Calu3 (cell line): ENCODE measurements around the gene ADCY6. TPM values are rescaled to one million over a fixed set of nuclear protein-coding genes. Genes with fewer than 3 reads are reported as not detected.

Experiments used
- BruUV-seq: library from RNA; stranded (reverse); fragments of 400-500 nt; replicated peaks from 2 replicates; lab custom pipeline; 2021; lab: Mats Ljungman, UMichigan
- CTCF ChIA-PET: fragments of 300-600 bp; sonication (Branson Sonifier 250); formaldehyde crosslinking; loops from one replicate; lab custom pipeline; 2022; ENCODE audit warnings: antibody characterized with exemption; lab: Charles Lee
- DNase-seq: peaks from one replicate; pipeline ENCODE4 v3.0.0; 2022
- H3K27ac Mint-ChIP-seq: one replicate; pipeline ENCODE4 v1.8.0; 2022; ENCODE audit warnings: mixed read lengths; ENCODE audit not compliant: unreplicated experiment
- H3K27me3 Mint-ChIP-seq: one replicate; pipeline ENCODE4 v1.8.0; 2022; ENCODE audit warnings: mixed read lengths; ENCODE audit not compliant: unreplicated experiment
- H3K36me3 Mint-ChIP-seq: one replicate; pipeline ENCODE4 v1.8.0; 2022; ENCODE audit warnings: mild to moderate bottlenecking, moderate library complexity, mixed read lengths; ENCODE audit not compliant: insufficient read depth, unreplicated experiment
- H3K4me1 Mint-ChIP-seq: one replicate; pipeline ENCODE4 v1.8.0; 2022; ENCODE audit warnings: mild to moderate bottlenecking, low read depth, mixed read lengths; ENCODE audit not compliant: unreplicated experiment
- H3K4me3 Mint-ChIP-seq: one replicate; pipeline ENCODE4 v1.8.0; 2022; ENCODE audit warnings: mild to moderate bottlenecking, low read depth, moderate library complexity, mixed read lengths; ENCODE audit not compliant: unreplicated experiment
- H3K9me3 Mint-ChIP-seq: one replicate; pipeline ENCODE4 v1.8.0; 2022; ENCODE audit warnings: low read depth, mixed read lengths; ENCODE audit not compliant: unreplicated experiment
- intact Hi-C: fragments of 100-400 bp; cut with micrococcal nuclease; formaldehyde crosslinking; loops from one replicate; pipeline ENCODE4 v1.10.0; 2022; ENCODE audit not compliant: unreplicated experiment
- total RNA-seq: library from RNA; stranded (reverse); gene quantifications from 2 replicates; pipeline ENCODE4 v1.2.3, GENCODE V29; 2022
- TF ChIP-seq, protein P1 (sequence below): fragments of 200-600 bp; IDR thresholded peaks from one replicate; pipeline ENCODE4 v1.8.0; 2022; ENCODE audit warnings: antibody characterized with exemption; ENCODE audit not compliant: unreplicated experiment

ADCY6 gene
- total RNA-seq, 1 experiment from 2014 or later = 42.9 TPM

DNA sequence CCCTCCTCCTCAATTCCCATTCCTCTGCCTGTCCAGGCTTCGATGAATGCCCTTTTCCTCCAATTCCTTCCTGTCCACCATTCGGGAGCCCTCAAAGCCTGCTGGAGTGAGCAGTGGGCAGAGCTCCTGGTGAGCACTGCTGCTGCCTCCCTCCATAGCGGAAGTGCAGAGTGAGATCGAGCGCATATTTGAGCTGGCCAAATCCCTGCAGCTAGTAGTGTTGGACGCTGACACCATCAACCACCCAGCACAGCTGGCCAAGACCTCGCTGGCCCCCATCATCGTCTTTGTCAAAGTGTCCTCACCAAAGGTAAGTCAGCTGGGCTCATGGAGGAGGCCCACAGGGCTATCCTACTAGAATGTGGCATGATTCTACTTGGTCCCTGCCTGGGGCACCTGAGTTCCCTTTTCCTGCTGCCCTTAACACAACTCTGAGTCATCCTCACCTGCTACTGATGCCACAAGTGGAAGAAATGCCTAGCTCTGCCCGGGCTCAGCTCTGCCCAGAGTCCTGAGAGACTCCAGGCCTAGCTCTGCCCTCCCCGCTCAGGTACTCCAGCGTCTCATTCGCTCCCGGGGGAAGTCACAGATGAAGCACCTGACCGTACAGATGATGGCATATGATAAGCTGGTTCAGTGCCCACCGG lies 37.4 kb upstream of the ADCY6 start:
- no peak for DNase-seq
- H3K27me3 Mint-ChIP-seq = no peaks in the 10 kb centered on the region

DNA sequence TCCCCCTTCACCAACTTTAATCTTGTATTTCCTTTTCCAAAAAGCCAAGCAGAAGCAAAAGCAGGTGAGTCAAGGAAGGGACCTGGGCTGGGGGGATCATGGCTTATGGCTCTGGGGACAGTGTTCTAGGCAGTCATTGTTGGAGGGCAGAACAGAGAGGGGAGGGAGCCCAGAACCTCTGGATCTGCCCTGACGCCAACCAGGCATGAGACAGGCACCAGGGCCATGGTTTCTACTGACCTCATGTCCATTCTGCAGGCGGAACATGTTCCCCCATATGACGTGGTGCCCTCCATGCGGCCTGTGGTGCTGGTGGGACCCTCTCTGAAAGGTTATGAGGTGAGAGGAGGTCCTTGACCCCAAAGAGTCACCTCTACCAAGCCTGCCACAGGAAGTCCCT lies 36.0 kb upstream of the ADCY6 start:
- intact Hi-C loops = no loop called here
- Mint-ChIP-seq H3K4me1 (no peaks in the 10 kb centered on the region), H3K9me3 (no peaks in the 10 kb centered on the region), H3K4me3 (no peak overlapping the region), H3K27me3 (no peaks in the 10 kb centered on the region), H3K27ac (no peak overlapping the region), H3K36me3 (peaks cover 6% of the 10 kb centered on the region)
- no TSS peak for BruUV-seq
- no peak for DNase-seq
- TF ChIP-seq, protein P1, sequence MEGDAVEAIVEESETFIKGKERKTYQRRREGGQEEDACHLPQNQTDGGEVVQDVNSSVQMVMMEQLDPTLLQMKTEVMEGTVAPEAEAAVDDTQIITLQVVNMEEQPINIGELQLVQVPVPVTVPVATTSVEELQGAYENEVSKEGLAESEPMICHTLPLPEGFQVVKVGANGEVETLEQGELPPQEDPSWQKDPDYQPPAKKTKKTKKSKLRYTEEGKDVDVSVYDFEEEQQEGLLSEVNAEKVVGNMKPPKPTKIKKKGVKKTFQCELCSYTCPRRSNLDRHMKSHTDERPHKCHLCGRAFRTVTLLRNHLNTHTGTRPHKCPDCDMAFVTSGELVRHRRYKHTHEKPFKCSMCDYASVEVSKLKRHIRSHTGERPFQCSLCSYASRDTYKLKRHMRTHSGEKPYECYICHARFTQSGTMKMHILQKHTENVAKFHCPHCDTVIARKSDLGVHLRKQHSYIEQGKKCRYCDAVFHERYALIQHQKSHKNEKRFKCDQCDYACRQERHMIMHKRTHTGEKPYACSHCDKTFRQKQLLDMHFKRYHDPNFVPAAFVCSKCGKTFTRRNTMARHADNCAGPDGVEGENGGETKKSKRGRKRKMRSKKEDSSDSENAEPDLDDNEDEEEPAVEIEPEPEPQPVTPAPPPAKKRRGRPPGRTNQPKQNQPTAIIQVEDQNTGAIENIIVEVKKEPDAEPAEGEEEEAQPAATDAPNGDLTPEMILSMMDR = no peak
- CTCF ChIA-PET = no interaction called here

More for the DNA sequence above, 37.4 kb upstream of the ADCY6 start:
- Mint-ChIP-seq H3K4me3 (no peak overlapping the region), H3K36me3 (peaks cover 10% of the 10 kb centered on the region), H3K27ac (no peak overlapping the region), H3K4me1 (no peaks in the 10 kb centered on the region), H3K9me3 (no peaks in the 10 kb centered on the region)
- TF ChIP-seq, protein P1 = no peak
- CTCF ChIA-PET = no interaction called here
- intact Hi-C loops = no loop called here
- no TSS peak for BruUV-seq

DNA sequence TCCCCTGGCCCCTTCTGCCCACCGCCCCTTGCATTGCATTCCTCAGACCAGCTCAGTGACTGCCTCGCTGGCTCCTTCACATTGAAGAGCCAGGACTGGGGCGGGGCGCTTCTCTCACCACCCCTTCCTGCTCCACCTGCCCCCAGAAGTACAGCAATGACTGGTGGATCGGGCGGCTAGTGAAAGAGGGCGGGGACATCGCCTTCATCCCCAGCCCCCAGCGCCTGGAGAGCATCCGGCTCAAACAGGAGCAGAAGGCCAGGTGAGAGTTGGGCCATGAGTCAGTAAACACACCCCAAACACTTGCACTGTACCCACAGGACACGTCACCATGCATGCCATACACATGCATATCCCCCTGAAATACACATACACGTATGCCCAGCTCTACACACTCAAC lies 35.2 kb upstream of the ADCY6 start:
- TF ChIP-seq, protein P1 = no peak
- H3K4me1 Mint-ChIP-seq = no peaks in the 10 kb centered on the region
- no peaks in the 10 kb centered on the region for H3K27me3 Mint-ChIP-seq
- no peaks in the 10 kb centered on the region for H3K9me3 Mint-ChIP-seq
- intact Hi-C loops = no loop called here
- H3K4me3 Mint-ChIP-seq = no peak overlapping the region
- no TSS peak for BruUV-seq
- peaks cover 8% of the 10 kb centered on the region for H3K36me3 Mint-ChIP-seq
- CTCF ChIA-PET = no interaction called here
- no peak for DNase-seq
- no peak overlapping the region for H3K27ac Mint-ChIP-seq

DNA sequence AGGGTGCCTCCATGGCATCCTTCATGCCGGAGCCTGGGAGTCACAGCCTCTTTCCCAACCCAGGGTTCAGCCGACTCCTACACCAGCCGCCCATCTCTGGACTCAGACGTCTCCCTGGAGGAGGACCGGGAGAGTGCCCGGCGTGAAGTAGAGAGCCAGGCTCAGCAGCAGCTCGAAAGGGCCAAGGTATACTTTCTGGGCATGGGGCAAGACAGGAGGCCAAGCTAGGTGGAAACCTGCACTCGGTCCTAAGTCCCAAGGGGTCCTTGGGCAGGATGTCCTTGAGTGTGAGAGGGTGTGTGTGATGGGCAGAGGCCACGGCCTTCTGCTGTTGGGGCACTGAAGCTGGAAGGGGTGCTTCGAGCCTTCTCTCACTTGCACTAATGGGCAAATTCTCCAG lies 34.4 kb upstream of the ADCY6 start:
- no peak for DNase-seq
- Mint-ChIP-seq H3K9me3 (no peaks in the 10 kb centered on the region), H3K4me1 (no peaks in the 10 kb centered on the region), H3K27me3 (no peaks in the 10 kb centered on the region), H3K4me3 (no peak overlapping the region), H3K36me3 (peaks cover 12% of the 10 kb centered on the region), H3K27ac (no peak overlapping the region)
- CTCF ChIA-PET = interaction anchor here (0.9 kb wide), 1 partner anchor 27 kb away, joined by 3 read pairs; no protein-coding TSS in a partner anchor
- intact Hi-C loops = no loop called here
- TF ChIP-seq, protein P1 = no peak
- no TSS peak for BruUV-seq
